Uterus (tissue), 4 donors: Measurements from ENCODE around the gene LLGL1. TPM values are rescaled to one million over a fixed set of nuclear protein-coding genes. Genes with fewer than 3 reads are reported as not detected.

Experiments
- DNase-seq, 2 donors: peaks; one replicate each; pipeline ENCODE4 v3.0.0-alpha.2; 2019 to 2020
- H3K27ac ChIP-seq, 2 donors: fragments of 200-600 bp; sonication (generic); 1 replicate in 1 of 2; 2 replicates in 1 of 2; pipeline ENCODE4 v1.5.1; 2016 to 2018
- H3K27me3 ChIP-seq, 2 donors: fragments of 200-600 bp; sonication (generic); one replicate each; pipeline ENCODE4 v1.5.1; 2018 to 2019; ENCODE audit warnings: control low read depth in 1 of 2
- H3K36me3 ChIP-seq, 2 donors: fragments of 200-600 bp; sonication (generic); one replicate each; pipeline ENCODE4 v1.5.1; 2019; ENCODE audit warnings: control low read depth in 1 of 2
- H3K4me1 ChIP-seq, 2 donors: fragments of 200-600 bp; sonication (generic); one replicate each; pipeline ENCODE4 v1.5.1; 2018 to 2019; ENCODE audit warnings: control low read depth in 1 of 2
- H3K4me3 ChIP-seq, 2 donors: fragments of 200-600 bp; sonication (generic); 1 replicate in 1 of 2; 2 replicates in 1 of 2; pipeline ENCODE4 v1.5.1; 2018 to 2019; ENCODE audit warnings: mild to moderate bottlenecking in 1 of 2
- H3K9me3 ChIP-seq, 2 donors: fragments of 200-600 bp; sonication (generic); one replicate each; pipeline ENCODE4 v1.5.1; 2019; ENCODE audit warnings: control low read depth in 1 of 2
- CTCF ChIP-seq, 4 experiments: fragments of 200-600 bp in 2 of 4; fragments of 450-650 bp in 2 of 4; sonication (generic) in 2 of 4; IDR thresholded peaks; one replicate each; pipeline ENCODE4 v1.5.1; 2016 to 2019; ENCODE audit warnings: antibody characterized with exemption in 4 of 4, mild to moderate bottlenecking in 2 of 4, moderate library complexity in 1 of 4
- POLR2A ChIP-seq, 2 donors: fragments of 450-650 bp; IDR thresholded peaks; one replicate each; pipeline ENCODE4 v1.6.1; 2016; ENCODE audit warnings: antibody characterized with exemption in 2 of 2, mild to moderate bottlenecking in 1 of 2, moderate library complexity in 1 of 2
- intact Hi-C: fragments of 100-400 bp; cut with DNase I; formaldehyde crosslinking; loops from one replicate; pipeline ENCODE4 v1.15.1; 2023; ENCODE audit warnings: low total_unique reads
- total RNA-seq, 4 donors: library from RNA; depleted of rRNA in 3 of 4; stranded (reverse); fragments of >200 nt in 3 of 4; gene quantifications; one replicate each; pipeline versions ENCODE4 v1.1.0 to v1.2.4, GENCODE V29; 2014 to 2023
- donor health status: DM: yes; HTN: yes; CAD: no.

LLGL1 gene
- total RNA-seq, 4 donors from 2014 or later = 7.6 to 72.0 (median 23.1) TPM

- Histone ChIP-seq H3K27me3 (no peaks in the 10 kb centered on the region), H3K4me3 (peak overlapping the region; percentile 90 to 92), H3K36me3 (no peaks in the 10 kb centered on the region), H3K9me3 (no peaks in the 10 kb centered on the region), H3K4me1 (peaks cover 14 to 26% of the 10 kb centered on the region in 2 donors), H3K27ac (peak overlapping the region; percentile 93 to 96)
- DNase-seq = peak; percentile 52 to 61
- TF ChIP-seq CTCF (IDR thresholded peaks at IDR 0.05) = no peak
- no peak for TF ChIP-seq POLR2A (IDR thresholded peaks at IDR 0.05)
- intact Hi-C loops = no loop called here
Measured at GRCh38 chr17:18184143-18185031, 41.0 kb upstream of the LLGL1 start.

- H3K4me1 ChIP-seq = peaks cover 13 to 28% of the 10 kb centered on the region in 2 donors
- DNase-seq = no peak
- no peaks in the 10 kb centered on the region for H3K9me3 ChIP-seq
- intact Hi-C loops = no loop called here
- peak overlapping the region; percentile 90 to 92 for H3K4me3 ChIP-seq
- H3K27me3 ChIP-seq = no peaks in the 10 kb centered on the region
- H3K36me3 ChIP-seq = no peaks in the 10 kb centered on the region
- peak overlapping the region; percentile 93 to 96 for H3K27ac ChIP-seq
- TF ChIP-seq POLR2A (IDR thresholded peaks at IDR 0.05) = no peak
- TF ChIP-seq CTCF (IDR thresholded peaks at IDR 0.05) = no peak
Measured at GRCh38 chr17:18185391-18185790, 40.0 kb upstream of the LLGL1 start.

GRCh38 chr17:18185832-18186626 is 39.4 kb upstream of the LLGL1 start:
- no peak for DNase-seq
- Histone ChIP-seq H3K36me3 (no peaks in the 10 kb centered on the region), H3K9me3 (no peaks in the 10 kb centered on the region), H3K27me3 (no peaks in the 10 kb centered on the region), H3K4me3 (peak overlapping the region; percentile 90 to 92), H3K4me1 (peaks cover 12 to 27% of the 10 kb centered on the region in 2 donors), H3K27ac (peak overlapping the region; percentile 93 to 96)
- TF ChIP-seq CTCF (IDR thresholded peaks at IDR 0.05) (no peak), POLR2A (IDR thresholded peaks at IDR 0.05) (no peak)
- intact Hi-C loops = no loop called here

- intact Hi-C loops = no loop called here
- Histone ChIP-seq H3K27ac (peak overlapping the region; percentile 93 to 96), H3K4me3 (peak overlapping the region; percentile 90 to 92), H3K4me1 (peaks cover 12 to 22% of the 10 kb centered on the region in 2 donors), H3K36me3 (no peaks in the 10 kb centered on the region), H3K27me3 (no peaks in the 10 kb centered on the region), H3K9me3 (no peaks in the 10 kb centered on the region)
- DNase-seq = peak; percentile 29 to 60
- no peak for TF ChIP-seq CTCF (IDR thresholded peaks at IDR 0.05)
- TF ChIP-seq POLR2A (IDR thresholded peaks at IDR 0.05) = no peak
Measured at GRCh38 chr17:18186627-18186982, 38.8 kb upstream of the LLGL1 start.

- TF ChIP-seq POLR2A (IDR thresholded peaks at IDR 0.05) (no peak), CTCF (IDR thresholded peaks at IDR 0.05) (no peak)
- intact Hi-C loops = no loop called here
- DNase-seq = no peak
- H3K36me3 ChIP-seq = no peaks in the 10 kb centered on the region
- H3K4me1 ChIP-seq = peaks cover 12 to 22% of the 10 kb centered on the region in 2 donors
- H3K27me3 ChIP-seq = no peaks in the 10 kb centered on the region
- H3K4me3 ChIP-seq = peak overlapping the region; percentile 90 to 92
- H3K9me3 ChIP-seq = no peaks in the 10 kb centered on the region
- H3K27ac ChIP-seq = peak overlapping the region; percentile 93 to 96
Measured at GRCh38 chr17:18187226-18187625, 38.2 kb upstream of the LLGL1 start.
